Measurements from ENCODE around the gene CCDC8. TPM values are rescaled to one million over a fixed set of nuclear protein-coding genes. Genes with fewer than 3 reads are reported as not detected.

Gene CCDC8
- total and polyA plus RNA-seq, 9 donors = 63.9 to 95.3 (median 78.9) TPM

GRCh38 chr19:46374536-46375475 is 38.6 kb downstream of the CCDC8 start:
- H3K36me3 ChIP-seq (ENCODE audit: control insufficient read depth, insufficient read depth, low read length) = peaks cover 35% of the 10 kb centered on the region
- H3K27ac ChIP-seq (ENCODE audit: low read length) = peak overlapping the region; percentile 17
- H3K4me1 ChIP-seq (ENCODE audit: control insufficient read depth, insufficient read depth, low read length) = peaks cover 37% of the 10 kb centered on the region
- no peak overlapping the region for H3K4me3 ChIP-seq (ENCODE audit: low read length)
- no peak for DNase-seq
- H3K9me3 ChIP-seq (replicated peaks; ENCODE audit: control insufficient read depth, low read depth, low read length) = no peaks in the 10 kb centered on the region
- WGBS (ENCODE audit: insufficient coverage) = 91% methylated on average over 18 of the region's 21 CpGs
- H3K27me3 ChIP-seq (ENCODE audit: control insufficient read depth, insufficient read depth, low read length) = no peaks in the 10 kb centered on the region

DNA sequence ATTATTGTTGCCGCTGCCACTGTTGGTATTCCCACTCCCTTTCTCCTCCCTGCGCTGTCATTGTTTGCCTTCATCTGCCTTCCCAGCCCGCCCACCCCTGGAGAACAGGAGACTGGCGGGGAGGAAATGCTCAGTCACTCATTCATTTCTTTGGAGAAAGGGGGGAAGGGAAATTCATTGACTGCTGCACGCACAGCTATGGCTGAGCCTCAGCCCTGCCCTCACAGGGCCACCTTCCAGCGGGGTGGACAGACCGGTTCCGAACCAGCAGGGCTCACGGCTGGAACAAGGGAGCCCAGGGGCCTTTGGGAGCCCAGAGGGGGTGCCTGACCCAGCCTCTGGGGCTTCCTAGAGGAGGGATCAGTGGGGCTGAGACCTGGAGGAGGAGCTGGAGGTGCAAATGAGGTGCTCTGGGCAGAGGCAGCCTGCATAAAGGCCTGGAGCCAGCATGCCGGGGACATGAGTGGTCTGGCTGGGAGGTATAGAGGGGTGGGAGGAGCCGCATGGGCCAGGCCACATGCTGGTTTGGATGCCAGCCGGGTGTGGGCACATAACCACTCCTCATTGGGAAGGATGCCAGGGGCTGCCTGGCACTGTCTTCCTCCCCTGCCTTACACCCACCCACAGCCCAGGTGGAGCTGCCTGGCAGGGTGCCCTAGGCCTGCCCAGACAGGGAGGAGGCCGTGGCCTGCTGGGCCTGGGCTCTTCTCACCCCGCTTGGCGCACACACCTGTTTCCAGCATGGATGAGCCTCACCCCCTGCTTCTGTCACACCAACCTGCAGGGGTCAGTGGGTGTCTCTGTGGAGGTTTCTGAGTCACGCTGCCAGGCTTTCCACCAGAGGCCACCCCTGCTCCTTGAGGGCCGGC is 39.6 kb downstream of the CCDC8 start:
- Histone ChIP-seq H3K4me1 (ENCODE audit: control insufficient read depth, insufficient read depth, low read length) (peaks cover 33% of the 10 kb centered on the region), H3K27me3 (ENCODE audit: control insufficient read depth, insufficient read depth, low read length) (no peaks in the 10 kb centered on the region), H3K9me3 (replicated peaks; ENCODE audit: control insufficient read depth, low read depth, low read length) (no peaks in the 10 kb centered on the region), H3K36me3 (ENCODE audit: control insufficient read depth, insufficient read depth, low read length) (peaks cover 31% of the 10 kb centered on the region), H3K27ac (ENCODE audit: low read length) (peak overlapping the region; percentile 54), H3K4me3 (ENCODE audit: low read length) (no peak overlapping the region)
- 47% methylated on average over 7 of the region's 17 CpGs for WGBS (ENCODE audit: insufficient coverage)
- DNase-seq = peak; percentile 77

- peaks cover 33% of the 10 kb centered on the region for H3K4me1 ChIP-seq (ENCODE audit: control insufficient read depth, insufficient read depth, low read length)
- WGBS (ENCODE audit: insufficient coverage) = 80% methylated on average over 1 of the region's 11 CpGs
- no peak for DNase-seq
- no peaks in the 10 kb centered on the region for H3K27me3 ChIP-seq (ENCODE audit: control insufficient read depth, insufficient read depth, low read length)
- no peaks in the 10 kb centered on the region for H3K9me3 ChIP-seq (replicated peaks; ENCODE audit: control insufficient read depth, low read depth, low read length)
- peak overlapping the region; percentile 25 for H3K27ac ChIP-seq (ENCODE audit: low read length)
- no peak overlapping the region for H3K4me3 ChIP-seq (ENCODE audit: low read length)
- H3K36me3 ChIP-seq (ENCODE audit: control insufficient read depth, insufficient read depth, low read length) = peaks cover 31% of the 10 kb centered on the region
These were observed 40.4 kb downstream of the CCDC8 start for GRCh38 chr19:46372901-46373490.

- Histone ChIP-seq H3K4me1 (ENCODE audit: control insufficient read depth, insufficient read depth, low read length) (peaks cover 42% of the 10 kb centered on the region), H3K9me3 (replicated peaks; ENCODE audit: control insufficient read depth, low read depth, low read length) (no peaks in the 10 kb centered on the region), H3K4me3 (ENCODE audit: low read length) (no peak overlapping the region), H3K27me3 (ENCODE audit: control insufficient read depth, insufficient read depth, low read length) (no peaks in the 10 kb centered on the region), H3K36me3 (ENCODE audit: control insufficient read depth, insufficient read depth, low read length) (peaks cover 24% of the 10 kb centered on the region), H3K27ac (ENCODE audit: low read length) (peak overlapping the region; percentile 59)
- 80% methylated on average over 5 of the region's 10 CpGs for WGBS (ENCODE audit: insufficient coverage)
- DNase-seq = no peak
These were observed 41.9 kb downstream of the CCDC8 start for GRCh38 chr19:46371371-46371901.

- peaks cover 49% of the 10 kb centered on the region for H3K4me1 ChIP-seq (ENCODE audit: control insufficient read depth, insufficient read depth, low read length)
- no peaks in the 10 kb centered on the region for H3K27me3 ChIP-seq (ENCODE audit: control insufficient read depth, insufficient read depth, low read length)
- WGBS (ENCODE audit: insufficient coverage) = 88% methylated on average over 4 of the region's 7 CpGs
These were observed 43.5 kb downstream of the CCDC8 start for GRCh38 chr19:46369817-46370216.

DNA sequence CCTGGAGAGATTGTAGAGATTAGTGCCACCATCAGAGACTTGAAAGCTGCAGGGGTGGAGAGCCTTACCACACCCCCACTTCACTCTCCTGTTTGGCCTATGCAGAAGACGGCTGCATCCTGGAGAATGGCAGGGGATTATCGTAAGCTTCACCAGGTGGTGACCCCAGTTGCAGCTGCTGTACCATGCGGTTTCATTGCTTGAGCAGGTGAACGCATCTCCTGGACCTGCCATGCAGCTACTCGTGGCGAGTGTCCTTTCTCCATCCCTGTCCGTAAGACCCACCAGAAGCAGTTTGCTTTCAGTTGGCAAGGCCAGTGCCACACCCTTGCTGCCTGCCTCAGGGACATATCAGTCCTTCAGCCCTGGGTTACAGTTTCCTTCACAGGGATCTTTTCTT is 45.2 kb downstream of the CCDC8 start:
- WGBS (ENCODE audit: insufficient coverage) = 69% methylated on average over 6 of the region's 7 CpGs
- Histone ChIP-seq H3K4me1 (ENCODE audit: control insufficient read depth, insufficient read depth, low read length) (peaks cover 36% of the 10 kb centered on the region), H3K36me3 (ENCODE audit: control insufficient read depth, insufficient read depth, low read length) (peaks cover 36% of the 10 kb centered on the region)

More at GRCh38 chr19:46369817-46370216, 43.5 kb downstream of the CCDC8 start:
- H3K27ac ChIP-seq (ENCODE audit: low read length) = no peak overlapping the region
- no peaks in the 10 kb centered on the region for H3K9me3 ChIP-seq (replicated peaks; ENCODE audit: control insufficient read depth, low read depth, low read length)
- peaks cover 24% of the 10 kb centered on the region for H3K36me3 ChIP-seq (ENCODE audit: control insufficient read depth, insufficient read depth, low read length)
- no peak for DNase-seq
- H3K4me3 ChIP-seq (ENCODE audit: low read length) = no peak overlapping the region

DNA sequence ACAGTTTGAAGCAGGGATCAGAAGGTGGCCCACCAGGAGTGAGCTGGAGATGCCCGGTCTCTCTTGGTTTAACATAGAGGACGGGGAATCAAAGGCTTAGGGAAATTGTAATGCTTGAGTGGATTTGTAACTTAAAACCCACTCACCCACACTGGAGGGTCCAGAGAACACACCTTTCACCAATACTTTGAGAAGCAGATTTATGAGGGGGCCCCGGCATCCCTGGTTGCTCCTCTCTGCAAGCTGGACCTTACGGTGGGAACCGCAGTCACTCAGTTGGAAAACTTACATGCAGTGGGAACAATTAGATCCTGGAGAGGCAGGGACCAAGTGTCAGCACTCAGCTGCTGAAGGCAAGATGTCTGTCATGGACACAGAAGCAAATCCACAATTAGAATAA is 45.9 kb downstream of the CCDC8 start:
- no peak overlapping the region for H3K27ac ChIP-seq (ENCODE audit: low read length)
- 71% methylated on average over 3 of the region's 5 CpGs for WGBS (ENCODE audit: insufficient coverage)

More for the DNA sequence above, 45.2 kb downstream of the CCDC8 start:
- no peak for DNase-seq
- Histone ChIP-seq H3K27ac (ENCODE audit: low read length) (no peak overlapping the region), H3K27me3 (ENCODE audit: control insufficient read depth, insufficient read depth, low read length) (no peaks in the 10 kb centered on the region), H3K9me3 (replicated peaks; ENCODE audit: control insufficient read depth, low read depth, low read length) (no peaks in the 10 kb centered on the region), H3K4me3 (ENCODE audit: low read length) (no peak overlapping the region)

GRCh38 chr19:46366620-46367292 is 46.6 kb downstream of the CCDC8 start:
- no peaks in the 10 kb centered on the region for H3K9me3 ChIP-seq (replicated peaks; ENCODE audit: control insufficient read depth, low read depth, low read length)
- peaks cover 36% of the 10 kb centered on the region for H3K36me3 ChIP-seq (ENCODE audit: control insufficient read depth, insufficient read depth, low read length)
- no peak for DNase-seq
- no peaks in the 10 kb centered on the region for H3K27me3 ChIP-seq (ENCODE audit: control insufficient read depth, insufficient read depth, low read length)
- H3K27ac ChIP-seq (ENCODE audit: low read length) = no peak overlapping the region
- peaks cover 25% of the 10 kb centered on the region for H3K4me1 ChIP-seq (ENCODE audit: control insufficient read depth, insufficient read depth, low read length)
- WGBS (ENCODE audit: insufficient coverage) = 89% methylated on average over 3 of the region's 9 CpGs
- H3K4me3 ChIP-seq (ENCODE audit: low read length) = no peak overlapping the region

More for the DNA sequence above, 45.9 kb downstream of the CCDC8 start:
- H3K4me3 ChIP-seq (ENCODE audit: low read length) = no peak overlapping the region
- no peaks in the 10 kb centered on the region for H3K9me3 ChIP-seq (replicated peaks; ENCODE audit: control insufficient read depth, low read depth, low read length)
- H3K4me1 ChIP-seq (ENCODE audit: control insufficient read depth, insufficient read depth, low read length) = peaks cover 31% of the 10 kb centered on the region
- H3K36me3 ChIP-seq (ENCODE audit: control insufficient read depth, insufficient read depth, low read length) = peaks cover 36% of the 10 kb centered on the region
- H3K27me3 ChIP-seq (ENCODE audit: control insufficient read depth, insufficient read depth, low read length) = no peaks in the 10 kb centered on the region
- no peak for DNase-seq

DNA sequence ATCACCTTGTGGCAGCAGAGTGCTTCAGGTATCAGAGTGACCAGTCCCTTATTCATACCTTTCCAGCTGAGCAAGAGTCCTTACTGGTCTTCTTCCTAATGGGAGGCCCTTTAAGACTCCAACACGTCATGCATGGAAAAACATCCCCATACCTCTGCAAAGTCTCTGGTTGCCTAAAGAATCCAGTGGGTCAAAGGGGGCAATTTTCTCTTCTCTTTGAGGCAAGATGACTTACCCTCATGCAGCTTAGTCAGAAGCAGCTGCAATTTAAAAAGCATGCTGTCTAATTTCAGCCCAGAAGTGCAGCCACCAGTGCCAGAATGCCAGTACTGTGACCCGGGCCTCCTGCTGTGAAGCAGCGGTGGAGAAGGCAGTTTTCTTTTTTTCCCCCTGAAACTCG is 47.8 kb downstream of the CCDC8 start:
- no peak for DNase-seq
- H3K36me3 ChIP-seq (ENCODE audit: control insufficient read depth, insufficient read depth, low read length) = peaks cover 32% of the 10 kb centered on the region

More for the DNA sequence above, 47.8 kb downstream of the CCDC8 start:
- WGBS (ENCODE audit: insufficient coverage) = 81% methylated on average over 3 of the region's 4 CpGs
- no peak overlapping the region for H3K27ac ChIP-seq (ENCODE audit: low read length)
- H3K9me3 ChIP-seq (replicated peaks; ENCODE audit: control insufficient read depth, low read depth, low read length) = no peaks in the 10 kb centered on the region
- peaks cover 19% of the 10 kb centered on the region for H3K4me1 ChIP-seq (ENCODE audit: control insufficient read depth, insufficient read depth, low read length)
- H3K27me3 ChIP-seq (ENCODE audit: control insufficient read depth, insufficient read depth, low read length) = no peaks in the 10 kb centered on the region
- H3K4me3 ChIP-seq (ENCODE audit: low read length) = no peak overlapping the region

All from muscle of leg (tissue), 11 donors.